Measurements from ENCODE around the gene ACSS1. TPM values are rescaled to one million over a fixed set of nuclear protein-coding genes. Genes with fewer than 3 reads are reported as not detected.

The ACSS1 gene
- total RNA-seq, 1 donor from 2014 or later = 0.27 TPM

DNA sequence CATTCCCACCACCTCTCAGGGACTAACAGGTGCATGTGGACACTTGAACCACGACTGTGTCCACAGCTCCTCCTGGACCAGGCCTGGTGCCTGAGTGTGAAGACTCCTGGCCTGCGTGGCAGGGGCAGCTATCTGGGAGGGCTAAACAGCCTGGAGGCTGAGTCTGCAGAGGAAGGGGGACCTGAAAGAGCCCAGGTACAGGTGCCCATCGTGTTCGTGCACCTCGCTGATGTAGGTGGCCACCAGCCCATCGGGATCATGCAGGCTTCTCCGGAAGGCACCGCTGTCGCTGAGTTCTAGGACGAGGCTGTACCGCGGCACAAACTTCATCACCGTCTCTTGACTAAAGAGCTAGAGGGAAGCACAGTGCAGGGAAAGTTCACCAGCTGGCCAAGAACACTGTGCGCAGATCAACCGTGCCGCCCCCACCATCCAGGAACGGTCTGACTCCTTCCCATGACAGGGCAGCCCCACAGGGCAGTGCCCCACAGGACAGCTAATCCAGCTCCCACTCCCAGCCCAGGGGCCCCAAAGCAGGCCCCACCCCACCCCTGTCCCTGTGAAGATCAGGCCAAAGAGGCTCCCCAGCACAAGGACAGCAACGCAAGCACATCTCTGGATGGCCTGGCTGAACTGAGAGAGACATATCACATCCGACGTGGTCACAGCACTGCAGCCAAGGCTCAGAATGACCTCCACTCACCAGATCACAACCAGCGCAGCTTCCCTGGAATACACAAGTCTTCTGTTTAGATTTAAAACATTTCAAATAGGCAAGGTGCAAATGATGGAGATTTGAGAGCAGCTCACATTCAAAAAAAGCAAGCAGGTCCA is 94.0 kb downstream of the ACSS1 start:
- Histone ChIP-seq H3K36me3 (ENCODE audit: insufficient read depth, low read length) (peaks cover 9% of the 10 kb centered on the region), H3K27me3 (ENCODE audit: insufficient read depth, low read length) (no peaks in the 10 kb centered on the region), H4K20me1 (ENCODE audit: insufficient read depth, low read length) (no peaks in the 10 kb centered on the region), H3K4me1 (ENCODE audit: insufficient read depth, low read length) (no peaks in the 10 kb centered on the region), H3K9me3 (ENCODE audit: insufficient read depth, low read depth, low read length) (no peaks in the 10 kb centered on the region), H3K4me2 (ENCODE audit: low read length) (no peak overlapping the region), H3K27ac (ENCODE audit: low read depth, low read length) (no peak overlapping the region), H3K9ac (ENCODE audit: low read length) (no peak overlapping the region), H3K79me2 (ENCODE audit: insufficient read depth, low read length) (no peaks in the 10 kb centered on the region), H2AFZ (ENCODE audit: low read depth, low read length) (no peak overlapping the region), H3K4me3 (ENCODE audit: insufficient read depth, low read depth, low read length) (no peak overlapping the region)
- H3K4me3 Mint-ChIP-seq (ENCODE audit: unreplicated experiment) = no peak overlapping the region
- FAIRE-seq (no peak), DNase-seq (ENCODE audit: low read depth) (no peak)
- TF ChIP-seq EZH2 (IDR thresholded peaks at IDR 0.05; ENCODE audit: insufficient read depth, low read length) = no peak
- H3K4me1 Mint-ChIP-seq (ENCODE audit: low read depth, unreplicated experiment) = no peaks in the 10 kb centered on the region
- H3K27me3 Mint-ChIP-seq (ENCODE audit: low read depth, unreplicated experiment) = no peaks in the 10 kb centered on the region
- peaks cover 31% of the 10 kb centered on the region for H3K36me3 Mint-ChIP-seq (ENCODE audit: low read depth, unreplicated experiment)
- no peak overlapping the region for H3K27ac Mint-ChIP-seq (ENCODE audit: unreplicated experiment)
- H3K9me3 Mint-ChIP-seq (ENCODE audit: unreplicated experiment) = peaks cover 2% of the 10 kb centered on the region

DNA sequence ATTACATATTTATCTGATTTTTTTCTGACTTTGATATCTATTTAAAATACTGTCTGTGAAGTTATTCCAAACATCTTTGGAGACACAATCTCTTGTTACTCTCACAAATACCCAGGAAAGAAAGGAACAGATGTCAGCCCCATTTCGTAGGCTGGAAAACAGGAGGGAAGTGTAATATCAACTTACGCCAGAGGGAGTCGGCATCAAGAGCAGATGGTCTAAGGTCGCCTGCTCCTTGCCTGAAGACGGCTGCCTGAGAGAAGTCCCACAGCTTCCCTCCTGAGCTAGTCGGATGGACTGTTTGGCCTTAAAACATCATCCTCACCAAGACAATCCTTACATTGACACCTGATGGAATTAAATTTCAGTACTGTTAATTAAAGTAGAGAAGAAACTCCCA is 95.4 kb downstream of the ACSS1 start:
- no peaks in the 10 kb centered on the region for H4K20me1 ChIP-seq (ENCODE audit: insufficient read depth, low read length)
- no peaks in the 10 kb centered on the region for H3K4me1 Mint-ChIP-seq (ENCODE audit: low read depth, unreplicated experiment)
- FAIRE-seq = no peak

DNA sequence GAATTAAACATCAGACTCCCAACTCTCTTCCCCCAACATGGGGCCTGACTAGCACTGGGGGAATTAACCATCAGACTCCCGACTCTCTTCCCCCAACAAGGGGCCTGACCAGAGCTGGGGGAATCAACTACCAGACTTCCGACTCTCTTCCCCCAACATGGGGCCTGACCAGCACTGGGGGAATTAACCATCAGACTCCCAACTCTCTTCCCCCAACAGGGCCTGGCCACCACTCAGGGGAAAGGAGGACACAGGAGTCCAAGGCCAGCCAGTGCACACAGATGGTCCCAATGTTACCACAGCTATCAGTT is 95.8 kb downstream of the ACSS1 start:
- no peaks in the 10 kb centered on the region for H3K4me1 Mint-ChIP-seq (ENCODE audit: low read depth, unreplicated experiment)
- Histone ChIP-seq H3K9me3 (ENCODE audit: insufficient read depth, low read depth, low read length) (no peaks in the 10 kb centered on the region), H3K9ac (ENCODE audit: low read length) (no peak overlapping the region), H3K4me2 (ENCODE audit: low read length) (no peak overlapping the region), H3K27me3 (ENCODE audit: insufficient read depth, low read length) (no peaks in the 10 kb centered on the region), H3K36me3 (ENCODE audit: insufficient read depth, low read length) (peaks cover 6% of the 10 kb centered on the region), H3K27ac (ENCODE audit: low read depth, low read length) (no peak overlapping the region), H3K4me3 (ENCODE audit: insufficient read depth, low read depth, low read length) (no peak overlapping the region), H2AFZ (ENCODE audit: low read depth, low read length) (no peak overlapping the region), H3K4me1 (ENCODE audit: insufficient read depth, low read length) (no peaks in the 10 kb centered on the region), H4K20me1 (ENCODE audit: insufficient read depth, low read length) (no peaks in the 10 kb centered on the region), H3K79me2 (ENCODE audit: insufficient read depth, low read length) (no peaks in the 10 kb centered on the region)
- no peaks in the 10 kb centered on the region for H3K27me3 Mint-ChIP-seq (ENCODE audit: low read depth, unreplicated experiment)
- no peak overlapping the region for H3K4me3 Mint-ChIP-seq (ENCODE audit: unreplicated experiment)
- no peak for TF ChIP-seq EZH2 (IDR thresholded peaks at IDR 0.05; ENCODE audit: insufficient read depth, low read length)
- TF ChIP-seq, protein P1, sequence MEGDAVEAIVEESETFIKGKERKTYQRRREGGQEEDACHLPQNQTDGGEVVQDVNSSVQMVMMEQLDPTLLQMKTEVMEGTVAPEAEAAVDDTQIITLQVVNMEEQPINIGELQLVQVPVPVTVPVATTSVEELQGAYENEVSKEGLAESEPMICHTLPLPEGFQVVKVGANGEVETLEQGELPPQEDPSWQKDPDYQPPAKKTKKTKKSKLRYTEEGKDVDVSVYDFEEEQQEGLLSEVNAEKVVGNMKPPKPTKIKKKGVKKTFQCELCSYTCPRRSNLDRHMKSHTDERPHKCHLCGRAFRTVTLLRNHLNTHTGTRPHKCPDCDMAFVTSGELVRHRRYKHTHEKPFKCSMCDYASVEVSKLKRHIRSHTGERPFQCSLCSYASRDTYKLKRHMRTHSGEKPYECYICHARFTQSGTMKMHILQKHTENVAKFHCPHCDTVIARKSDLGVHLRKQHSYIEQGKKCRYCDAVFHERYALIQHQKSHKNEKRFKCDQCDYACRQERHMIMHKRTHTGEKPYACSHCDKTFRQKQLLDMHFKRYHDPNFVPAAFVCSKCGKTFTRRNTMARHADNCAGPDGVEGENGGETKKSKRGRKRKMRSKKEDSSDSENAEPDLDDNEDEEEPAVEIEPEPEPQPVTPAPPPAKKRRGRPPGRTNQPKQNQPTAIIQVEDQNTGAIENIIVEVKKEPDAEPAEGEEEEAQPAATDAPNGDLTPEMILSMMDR (IDR thresholded peaks at IDR 0.05; ENCODE audit: insufficient read depth, low read depth, low read length) = no peak
- H3K9me3 Mint-ChIP-seq (ENCODE audit: unreplicated experiment) = peaks cover 2% of the 10 kb centered on the region
- H3K27ac Mint-ChIP-seq (ENCODE audit: unreplicated experiment) = no peak overlapping the region
- H3K36me3 Mint-ChIP-seq (ENCODE audit: low read depth, unreplicated experiment) = peaks cover 26% of the 10 kb centered on the region
- DNase-seq (ENCODE audit: low read depth) (no peak), FAIRE-seq (no peak)

More for the DNA sequence above, 95.4 kb downstream of the ACSS1 start:
- Histone ChIP-seq H3K79me2 (ENCODE audit: insufficient read depth, low read length) (no peaks in the 10 kb centered on the region), H3K36me3 (ENCODE audit: insufficient read depth, low read length) (peaks cover 6% of the 10 kb centered on the region), H3K9me3 (ENCODE audit: insufficient read depth, low read depth, low read length) (no peaks in the 10 kb centered on the region), H3K9ac (ENCODE audit: low read length) (no peak overlapping the region), H3K27ac (ENCODE audit: low read depth, low read length) (no peak overlapping the region), H3K4me3 (ENCODE audit: insufficient read depth, low read depth, low read length) (no peak overlapping the region), H3K4me2 (ENCODE audit: low read length) (no peak overlapping the region), H3K27me3 (ENCODE audit: insufficient read depth, low read length) (no peaks in the 10 kb centered on the region), H2AFZ (ENCODE audit: low read depth, low read length) (no peak overlapping the region), H3K4me1 (ENCODE audit: insufficient read depth, low read length) (no peaks in the 10 kb centered on the region)
- Mint-ChIP-seq H3K9me3 (ENCODE audit: unreplicated experiment) (peaks cover 2% of the 10 kb centered on the region), H3K36me3 (ENCODE audit: low read depth, unreplicated experiment) (peaks cover 28% of the 10 kb centered on the region), H3K4me3 (ENCODE audit: unreplicated experiment) (no peak overlapping the region), H3K27me3 (ENCODE audit: low read depth, unreplicated experiment) (no peaks in the 10 kb centered on the region), H3K27ac (ENCODE audit: unreplicated experiment) (no peak overlapping the region)
- TF ChIP-seq, protein P1 (IDR thresholded peaks at IDR 0.05; ENCODE audit: insufficient read depth, low read depth, low read length) = no peak
- TF ChIP-seq EZH2 (IDR thresholded peaks at IDR 0.05; ENCODE audit: insufficient read depth, low read length) = no peak
- DNase-seq (ENCODE audit: low read depth) = no peak

All from astrocyte (in vitro differentiated cells and primary cell).